Adrenal gland (tissue), 12 donors: ENCODE measurements around the gene CSNK1G1. TPM values are rescaled to one million over a fixed set of nuclear protein-coding genes. Genes with fewer than 3 reads are reported as not detected.

Source experiments
- DNase-seq, 7 donors: peaks; one replicate each; pipeline ENCODE4 v3.0.0-alpha.2; 2019 to 2020
- H3K27ac ChIP-seq, 5 donors: fragments of 200-600 bp; sonication (generic) in 4 of 5; 1 replicate in 3 of 5; 2 replicates in 2 of 5; pipeline versions ENCODE4 v1.5.1 to v1.8.0; 2016 to 2020; ENCODE audit warnings: mild to moderate bottlenecking in 1 of 5
- H3K27me3 ChIP-seq: fragments of 200-600 bp; 2 replicates; pipeline ENCODE4 v1.8.0; 2021
- H3K36me3 ChIP-seq, 2 donors: fragments of 200-600 bp; replicated peaks in 1 of 2; 1 replicate in 1 of 2; 2 replicates in 1 of 2; pipeline versions ENCODE4 v1.5.1 to v1.8.0; 2018 to 2022
- H3K4me1 ChIP-seq, 2 donors: fragments of 200-600 bp; replicated peaks in 1 of 2; 1 replicate in 1 of 2; 2 replicates in 1 of 2; pipeline versions ENCODE4 v1.5.1 to v1.8.0; 2018 to 2021
- H3K4me3 ChIP-seq, 4 donors: fragments of 200-600 bp; sonication (generic) in 3 of 4; one replicate each; pipeline ENCODE4 v1.5.1; 2016 to 2018
- H3K9me3 ChIP-seq, 3 donors: fragments of 200-600 bp; sonication (generic) in 1 of 3; replicated peaks in 1 of 3; 1 replicate in 2 of 3; 2 replicates in 1 of 3; pipeline versions ENCODE4 v1.5.1 to v1.8.0; 2016 to 2021
- POLR2A ChIP-seq, 2 donors: fragments of 450-650 bp; IDR thresholded peaks; one replicate each; pipeline ENCODE4 v1.6.1; 2017; ENCODE audit warnings: antibody characterized with exemption in 2 of 2, mild to moderate bottlenecking in 2 of 2, moderate library complexity in 1 of 2
- WGBS, 4 donors: extraction: QIAGEN DNeasy Blood & Tissue Kit in 2 of 4; methylation state at CpG; one replicate each; pipeline versions ENCODE4 v1.1.5 to v1.1.7; 2013 to 2017; 5-methylcytosine and 5-hydroxymethylcytosine counted together
- intact Hi-C, 2 donors: fragments of 100-400 bp; cut with DNase I; formaldehyde crosslinking; loops; one replicate each; pipeline versions ENCODE4 v1.14.1 to v1.15.0; 2022 to 2023
- polyA plus RNA-seq, 3 donors: library from polyadenylated mRNA; stranded (reverse); fragments of 200-250 nt in 2 of 3; fragments of 350-450 nt in 1 of 3; fragmentation: Illumina TruSeq in 1 of 3; extraction: RNeasy Lipid Tissue Mini Kit (QIAGEN cat#74804) in 1 of 3; gene quantifications; one replicate each; pipeline ENCODE4 v1.2.3, GENCODE V29; 2013 to 2014
- total RNA-seq, 9 donors: library from RNA; depleted of rRNA in 4 of 9; stranded (reverse); fragments of >200 nt in 4 of 9; fragments of 120-200 nt in 1 of 9; fragmentation: NEBNext Ultra II Directional in 1 of 9; extraction: Animal tissue kit (Norgen Biotek cat#: 25700) in 1 of 9; gene quantifications; one replicate each; pipeline versions ENCODE4 v1.1.0 to v1.2.4, GENCODE V29; 2013 to 2023
- TF ChIP-seq, protein P1 (sequence below), 6 experiments: fragments of 450-650 bp in 4 of 6; fragments of 200-600 bp in 2 of 6; sonication (generic) in 1 of 6; IDR thresholded peaks; 1 replicate in 5 of 6; 2 replicates in 1 of 6; pipeline versions ENCODE4 v1.5.1 to v1.8.0; 2016 to 2021; ENCODE audit warnings: antibody characterized with exemption in 6 of 6, mild to moderate bottlenecking in 2 of 6, moderate library complexity in 1 of 6
- donor health status: healthy with polysubstance abuse.
- donor health status: Bipolar disorder and iron deficiency.
- donor health status: DM: yes; HTN: yes; CAD: no.
- donor health status: DM: no; HTN: no; CAD: no.
- donor health status: DM: no; HTN: no; CAD: no.
- donor health status: DM: yes; HTN: yes; CAD: no.

Gene CSNK1G1
- total and polyA plus RNA-seq, 12 donors: 1.2 to 31.6 (median 13.6) TPM

DNA sequence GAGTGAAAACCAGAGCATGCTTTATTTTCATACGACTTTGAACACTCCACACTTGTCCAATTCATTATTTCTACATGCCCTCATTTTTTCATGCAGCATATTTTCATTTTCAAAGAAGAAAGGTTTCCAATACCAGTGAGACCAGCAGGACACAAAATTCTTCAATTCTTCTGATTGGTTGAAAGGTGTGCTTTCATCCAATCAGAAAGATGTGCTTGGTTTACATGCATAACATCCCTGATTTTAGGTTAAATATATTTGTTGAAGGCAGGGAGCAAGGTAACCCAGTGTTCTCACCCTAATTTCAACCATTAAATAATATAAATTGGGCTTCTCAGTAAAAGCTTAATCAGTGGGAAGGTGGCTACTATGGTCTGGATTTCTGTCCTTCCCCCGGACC, 145.6 kb downstream of the CSNK1G1 start:
- WGBS, 4 donors: 58 to 77% (median 71%) methylated on average over 2 of the region's 2 CpGs
- Histone ChIP-seq H3K4me3 (no peak overlapping the region), H3K27me3 (no peaks in the 10 kb centered on the region), H3K36me3 (peaks cover 0 to 13% of the 10 kb centered on the region in 2 donors), H3K9me3 (no peaks in the 10 kb centered on the region), H3K27ac (no peak overlapping the region), H3K4me1 (no peaks in the 10 kb centered on the region)
- no peak for DNase-seq
- TF ChIP-seq POLR2A (IDR thresholded peaks at IDR 0.05): no peak
- TF ChIP-seq, protein P1, sequence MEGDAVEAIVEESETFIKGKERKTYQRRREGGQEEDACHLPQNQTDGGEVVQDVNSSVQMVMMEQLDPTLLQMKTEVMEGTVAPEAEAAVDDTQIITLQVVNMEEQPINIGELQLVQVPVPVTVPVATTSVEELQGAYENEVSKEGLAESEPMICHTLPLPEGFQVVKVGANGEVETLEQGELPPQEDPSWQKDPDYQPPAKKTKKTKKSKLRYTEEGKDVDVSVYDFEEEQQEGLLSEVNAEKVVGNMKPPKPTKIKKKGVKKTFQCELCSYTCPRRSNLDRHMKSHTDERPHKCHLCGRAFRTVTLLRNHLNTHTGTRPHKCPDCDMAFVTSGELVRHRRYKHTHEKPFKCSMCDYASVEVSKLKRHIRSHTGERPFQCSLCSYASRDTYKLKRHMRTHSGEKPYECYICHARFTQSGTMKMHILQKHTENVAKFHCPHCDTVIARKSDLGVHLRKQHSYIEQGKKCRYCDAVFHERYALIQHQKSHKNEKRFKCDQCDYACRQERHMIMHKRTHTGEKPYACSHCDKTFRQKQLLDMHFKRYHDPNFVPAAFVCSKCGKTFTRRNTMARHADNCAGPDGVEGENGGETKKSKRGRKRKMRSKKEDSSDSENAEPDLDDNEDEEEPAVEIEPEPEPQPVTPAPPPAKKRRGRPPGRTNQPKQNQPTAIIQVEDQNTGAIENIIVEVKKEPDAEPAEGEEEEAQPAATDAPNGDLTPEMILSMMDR (IDR thresholded peaks at IDR 0.05): no peak
- intact Hi-C loops: loop anchor here in 1 of 2 donors (5.0 kb wide), 1 partner anchor 147 kb away; the partner anchor contains the start of gene CSNK1G1

DNA sequence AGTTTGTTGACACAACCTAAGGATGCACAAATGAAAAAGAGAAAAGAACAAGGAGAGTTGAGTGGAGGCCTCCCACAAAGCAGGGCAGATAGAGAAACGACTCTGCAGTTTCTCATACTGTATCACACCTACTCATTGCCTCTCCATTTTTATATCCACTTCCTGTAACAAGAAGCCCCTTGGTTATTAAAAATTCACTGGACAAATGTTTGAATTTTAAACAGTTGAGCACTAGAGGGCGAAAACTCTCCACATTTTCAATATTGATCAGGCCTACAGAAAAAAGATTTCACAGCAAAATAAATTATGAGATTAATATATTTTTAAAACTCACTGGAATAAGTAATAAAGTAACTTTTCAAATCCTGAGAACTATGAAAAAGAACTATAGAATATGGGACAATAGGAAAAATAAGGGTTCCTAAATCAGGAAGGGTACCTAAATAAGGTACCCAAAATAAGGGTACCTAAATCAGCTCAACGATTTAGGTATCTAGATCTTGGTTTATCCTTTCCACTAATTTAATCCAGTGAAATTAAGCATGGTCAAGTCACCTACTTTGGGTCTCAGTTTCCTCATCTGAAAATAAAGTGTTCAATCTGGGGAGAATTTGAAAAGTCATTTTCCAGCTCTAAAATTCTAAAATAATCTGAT, 146.2 kb downstream of the CSNK1G1 start:
- H3K27ac ChIP-seq: no peak overlapping the region
- peaks cover 0 to 13% of the 10 kb centered on the region in 2 donors for H3K36me3 ChIP-seq
- no peaks in the 10 kb centered on the region for H3K9me3 ChIP-seq
- no peaks in the 10 kb centered on the region for H3K4me1 ChIP-seq
- DNase-seq: no peak
- WGBS, 4 donors: 40 to 45% (median 43%) methylated on average over 3 of the region's 3 CpGs
- intact Hi-C loops: loop anchor here in 1 of 2 donors (5.0 kb wide), 1 partner anchor 147 kb away; the partner anchor contains the start of gene CSNK1G1
- no peaks in the 10 kb centered on the region for H3K27me3 ChIP-seq
- TF ChIP-seq, protein P1 (IDR thresholded peaks at IDR 0.05): peak; percentile 28 to 72 (median 54)
- TF ChIP-seq POLR2A (IDR thresholded peaks at IDR 0.05): no peak
- no peak overlapping the region for H3K4me3 ChIP-seq

DNA sequence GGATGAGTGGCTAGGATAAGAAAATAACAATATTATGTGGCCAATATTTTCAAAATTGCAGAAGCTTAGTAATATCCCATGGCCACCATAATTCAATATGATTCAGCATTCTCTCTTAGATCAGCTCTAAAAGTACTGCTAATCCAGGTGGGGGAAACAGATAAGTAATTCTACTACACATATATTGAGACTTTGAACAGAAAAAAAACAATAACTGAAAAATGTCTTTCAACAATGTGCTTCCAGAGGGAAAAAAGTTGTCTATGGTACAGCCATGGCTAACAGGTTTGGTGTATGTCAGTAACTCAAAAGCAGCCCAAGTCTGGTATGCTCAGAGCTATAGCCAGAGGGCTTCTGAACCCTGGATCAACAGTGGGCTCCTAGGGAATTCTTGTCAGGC, 150.8 kb downstream of the CSNK1G1 start:
- intact Hi-C loops: no loop called here
- Histone ChIP-seq H3K9me3 (no peaks in the 10 kb centered on the region), H3K36me3 (peaks cover 0 to 16% of the 10 kb centered on the region in 2 donors), H3K27ac (no peak overlapping the region), H3K4me1 (no peaks in the 10 kb centered on the region), H3K4me3 (no peak overlapping the region), H3K27me3 (no peaks in the 10 kb centered on the region)
- DNase-seq: no peak
- no peak for TF ChIP-seq POLR2A (IDR thresholded peaks at IDR 0.05)
- TF ChIP-seq, protein P1 (IDR thresholded peaks at IDR 0.05): no peak

DNA sequence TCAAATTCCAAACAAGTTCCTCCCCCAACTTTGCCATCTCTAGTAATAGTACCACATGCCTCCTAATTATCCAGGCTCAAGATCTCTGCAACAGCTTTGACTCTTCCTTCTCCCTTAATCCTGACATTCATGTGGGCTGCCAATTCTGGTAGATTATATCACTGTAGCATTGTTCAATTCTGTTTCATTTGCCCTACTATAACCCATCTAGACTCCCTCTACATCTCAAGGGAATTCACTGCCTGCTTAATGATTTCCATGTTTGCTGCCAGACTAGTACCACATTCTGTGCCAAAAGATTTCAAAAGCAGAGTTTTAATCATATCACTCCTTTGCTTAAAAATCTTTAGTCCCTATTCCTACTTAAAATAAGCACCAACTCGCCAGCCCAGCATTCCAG, 158.5 kb downstream of the CSNK1G1 start:
- Histone ChIP-seq H3K4me3 (no peak overlapping the region), H3K27me3 (no peaks in the 10 kb centered on the region), H3K27ac (no peak overlapping the region), H3K9me3 (no peaks in the 10 kb centered on the region), H3K36me3 (peaks cover 0 to 13% of the 10 kb centered on the region in 2 donors), H3K4me1 (no peaks in the 10 kb centered on the region)
- DNase-seq: peak in 1 of 7 donors; percentile 17
- intact Hi-C loops: no loop called here
- 54 to 75% (median 60%) methylated on average over 1 of the region's 1 CpG for WGBS, 4 donors
- TF ChIP-seq POLR2A (IDR thresholded peaks at IDR 0.05): no peak
- TF ChIP-seq, protein P1 (IDR thresholded peaks at IDR 0.05): no peak
